CD4-positive, alpha-beta T cell (primary cell): ENCODE measurements around the gene SNX11. TPM values are rescaled to one million over a fixed set of nuclear protein-coding genes. Genes with fewer than 3 reads are reported as not detected.

ENCODE experiments used
- ATAC-seq: fragments of 200-7000 bp; cut with Tn5 transposase; one replicate; pipeline ENCODE4 v1.10.0; 2022; ENCODE audit warnings: mild to moderate bottlenecking; ENCODE audit not compliant: poor library complexity
- CTCF ChIA-PET: fragments of 350-600 bp; sonication (Branson Sonifier 250); formaldehyde crosslinking; loops from one replicate; lab custom pipeline; 2021; ENCODE audit warnings: antibody characterized with exemption, inconsistent platforms; lab: Charles Lee
- POLR2A ChIA-PET: fragments of 350-600 bp; sonication (Branson Sonifier 250); formaldehyde crosslinking; loops from one replicate; lab custom pipeline; 2021; ENCODE audit warnings: antibody characterized with exemption, inconsistent platforms; lab: Charles Lee
- DNase-seq, 14 experiments: peaks; one replicate each; pipeline ENCODE4 v3.0.0-alpha.2; 2013 to 2020; ENCODE audit warnings: mixed read lengths in 2 of 14
- H3K27ac ChIP-seq, 2 donors: one replicate each; pipeline versions ENCODE4 v1.5.1 to v1.7.0; 2013; ENCODE audit warnings: low read length in 2 of 2, low read depth in 1 of 2, mild to moderate bottlenecking in 1 of 2
- H3K27me3 ChIP-seq, 2 experiments: 1 replicate in 1 of 2; 2 replicates in 1 of 2; pipeline versions ENCODE4 v1.6.1 to v1.7.0; 2013; ENCODE audit warnings: low read length in 2 of 2, control low read depth in 1 of 2, mild to moderate bottlenecking in 1 of 2, moderate library complexity in 1 of 2; ENCODE audit not compliant: insufficient read depth in 2 of 2, control insufficient read depth in 1 of 2
- H3K36me3 ChIP-seq: one replicate; pipeline ENCODE4 v1.6.1; 2013; ENCODE audit warnings: low read length, control low read depth; ENCODE audit not compliant: insufficient read depth
- H3K4me1 ChIP-seq: one replicate; pipeline ENCODE4 v1.6.1; 2013; ENCODE audit warnings: low read length, control low read depth; ENCODE audit not compliant: insufficient read depth
- H3K4me3 ChIP-seq: one replicate; pipeline ENCODE4 v1.5.1; 2013; ENCODE audit warnings: mild to moderate bottlenecking, low read length, moderate library complexity
- H3K9me3 ChIP-seq, 2 experiments: 1 replicate in 1 of 2; 2 replicates in 1 of 2; pipeline versions ENCODE4 v1.6.1 to v1.7.0; 2013; ENCODE audit warnings: low read length in 2 of 2, mild to moderate bottlenecking in 2 of 2, control low read depth in 1 of 2, moderate library complexity in 1 of 2; ENCODE audit not compliant: control insufficient read depth in 1 of 2, insufficient read depth in 1 of 2
- H3K27ac Mint-ChIP-seq: one replicate; pipeline ENCODE4 v1.8.0; 2020; ENCODE audit warnings: mixed read lengths
- H3K27me3 Mint-ChIP-seq: one replicate; pipeline ENCODE4 v1.8.0; 2021; ENCODE audit warnings: mixed read lengths
- H3K36me3 Mint-ChIP-seq: one replicate; pipeline ENCODE4 v1.8.0; 2021; ENCODE audit warnings: low read depth, mixed read lengths
- H3K4me1 Mint-ChIP-seq: one replicate; pipeline ENCODE4 v1.8.0; 2021; ENCODE audit warnings: low read depth, mixed read lengths
- H3K4me3 Mint-ChIP-seq: one replicate; pipeline ENCODE4 v1.8.0; 2020; ENCODE audit warnings: mild to moderate bottlenecking, mixed read lengths
- H3K9me3 Mint-ChIP-seq: one replicate; pipeline ENCODE4 v1.8.0; 2020; ENCODE audit warnings: mixed read lengths
- CTCF ChIP-seq: fragments of 200-600 bp; IDR thresholded peaks from one replicate; pipeline ENCODE4 v1.8.0; 2022; ENCODE audit warnings: antibody characterized with exemption, mild to moderate bottlenecking
- intact Hi-C, 2 experiments: fragments of 100-400 bp; cut with DNase I in 1 of 2; cut with micrococcal nuclease in 1 of 2; formaldehyde crosslinking; loops; one replicate each; pipeline versions ENCODE4 v1.15.1 to v1.9.0; 2023 to 2025; cut with DNase I, micrococcal nuclease
- total RNA-seq, 174 experiments: library from RNA in 2 of 174; stranded (reverse) in 2 of 174; gene quantifications; one replicate each; pipeline ENCODE4 v1.2.3 and lab custom pipeline; 2021 to 2026

Gene SNX11
- total RNA-seq, 2 experiments from 2014 or later, result 6.8 to 8.7 TPM

- H3K27ac Mint-ChIP-seq, result no peak overlapping the region
- CTCF ChIA-PET, result no interaction called here
Measured at GRCh38 chr17:48162306-48162934, 54.9 kb downstream of the SNX11 start.

GRCh38 chr17:48162946-48163506, 55.5 kb downstream of the SNX11 start:
- ChIA-PET POLR2A (no interaction called here), CTCF (no interaction called here)
- Mint-ChIP-seq H3K27me3 (no peaks in the 10 kb centered on the region), H3K4me3 (no peak overlapping the region), H3K4me1 (peaks cover 11% of the 10 kb centered on the region), H3K9me3 (no peaks in the 10 kb centered on the region), H3K36me3 (peaks cover 79% of the 10 kb centered on the region), H3K27ac (peak overlapping the region; percentile 24)
- H3K4me3 ChIP-seq, result no peak overlapping the region
- no peaks in the 10 kb centered on the region for H3K9me3 ChIP-seq
- no peak for ATAC-seq
- no peak for TF ChIP-seq CTCF
- no peak for DNase-seq
- no peaks in the 10 kb centered on the region for H3K27me3 ChIP-seq
- H3K27ac ChIP-seq, result no peak overlapping the region
- H3K4me1 ChIP-seq, result no peaks in the 10 kb centered on the region
- intact Hi-C loops, result no loop called here
- peaks cover 77% of the 10 kb centered on the region for H3K36me3 ChIP-seq

More at GRCh38 chr17:48162306-48162934, 54.9 kb downstream of the SNX11 start:
- Mint-ChIP-seq H3K4me1 (peaks cover 5% of the 10 kb centered on the region), H3K9me3 (no peaks in the 10 kb centered on the region), H3K36me3 (peaks cover 73% of the 10 kb centered on the region), H3K27me3 (no peaks in the 10 kb centered on the region), H3K4me3 (no peak overlapping the region)
- POLR2A ChIA-PET, result no interaction called here
- Histone ChIP-seq H3K27me3 (no peaks in the 10 kb centered on the region), H3K36me3 (peaks cover 71% of the 10 kb centered on the region), H3K4me3 (no peak overlapping the region), H3K9me3 (no peaks in the 10 kb centered on the region), H3K27ac (no peak overlapping the region), H3K4me1 (no peaks in the 10 kb centered on the region)
- intact Hi-C loops, result no loop called here
- no peak for TF ChIP-seq CTCF
- no peak for DNase-seq
- no peak for ATAC-seq

GRCh38 chr17:48163809-48164208, 56.2 kb downstream of the SNX11 start:
- Mint-ChIP-seq H3K27me3 (no peaks in the 10 kb centered on the region), H3K4me3 (no peak overlapping the region), H3K4me1 (peaks cover 11% of the 10 kb centered on the region), H3K36me3 (peaks cover 87% of the 10 kb centered on the region), H3K27ac (no peak overlapping the region), H3K9me3 (no peaks in the 10 kb centered on the region)
- H3K9me3 ChIP-seq, result no peaks in the 10 kb centered on the region
- DNase-seq (no peak), ATAC-seq (no peak)
- H3K36me3 ChIP-seq, result peaks cover 77% of the 10 kb centered on the region
- no peak for TF ChIP-seq CTCF
- H3K27ac ChIP-seq, result no peak overlapping the region
- ChIA-PET CTCF (no interaction called here), POLR2A (no interaction called here)
- no peak overlapping the region for H3K4me3 ChIP-seq
- intact Hi-C loops, result no loop called here
- H3K4me1 ChIP-seq, result no peaks in the 10 kb centered on the region
- H3K27me3 ChIP-seq, result no peaks in the 10 kb centered on the region
